ENCODE results near the gene PROC. TPM values are rescaled to one million over a fixed set of nuclear protein-coding genes. Genes with fewer than 3 reads are reported as not detected.
A peak's percentile ranks its signal among the peaks of the same experiment; 100 is the strongest.

The PROC gene
- total and polyA plus RNA-seq, 11 donors: not detected

DNA sequence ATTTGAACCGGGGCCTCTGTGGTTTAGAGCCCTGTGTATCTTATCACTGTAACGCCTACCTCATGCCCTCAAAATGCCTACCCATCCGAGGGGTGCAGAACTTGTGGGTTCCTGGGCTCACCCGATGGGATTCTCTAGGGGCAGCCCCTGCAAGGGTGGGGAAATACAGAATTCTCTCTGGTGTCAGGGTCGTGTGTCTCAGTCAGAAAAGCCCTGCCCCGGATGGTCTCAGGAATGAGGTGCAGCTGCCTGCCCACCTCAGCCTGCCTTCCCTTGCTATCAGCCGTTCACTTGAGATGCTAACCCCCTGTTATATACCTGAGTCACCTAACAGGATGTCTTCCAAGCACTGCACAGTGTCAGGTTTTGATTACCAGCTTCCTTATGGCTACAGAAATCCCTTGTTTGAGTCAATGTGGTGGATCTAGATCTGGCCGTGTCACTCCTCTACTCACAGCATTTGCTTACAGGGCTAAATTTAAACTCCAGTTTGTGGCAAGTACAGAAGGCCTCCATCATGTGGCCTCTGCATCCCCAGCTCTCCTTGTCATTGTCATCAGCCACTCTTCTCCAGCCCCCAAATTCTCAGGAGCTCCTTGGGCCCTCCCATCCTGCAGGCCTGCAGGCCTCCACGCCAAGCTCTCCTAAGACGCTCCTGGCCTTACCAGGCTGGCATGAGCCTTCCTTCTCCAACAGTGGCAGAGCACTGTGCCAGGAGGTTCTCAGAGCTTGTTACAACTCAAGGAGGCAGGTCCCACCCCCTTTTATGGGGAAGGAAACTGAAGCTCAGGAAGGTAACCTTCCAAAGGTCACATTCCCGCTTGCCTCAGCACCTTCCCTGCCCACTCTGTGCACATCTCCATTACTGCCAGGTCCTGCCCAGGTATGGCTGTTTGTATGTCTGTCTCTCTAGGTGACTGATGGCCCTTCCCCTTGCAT lies 16.2 kb upstream of the PROC start:
- peaks cover 0 to 35% (median 14%) of the 10 kb centered on the region in 12 donors for H3K4me1 ChIP-seq
- intact Hi-C loops (cut with DNase I): no loop called here
- no peak overlapping the region for H3K27ac ChIP-seq
- ATAC-seq (no peak), DNase-seq (no peak)
- H3K9me3 ChIP-seq: no peaks in the 10 kb centered on the region
- TF ChIP-seq, protein P1, sequence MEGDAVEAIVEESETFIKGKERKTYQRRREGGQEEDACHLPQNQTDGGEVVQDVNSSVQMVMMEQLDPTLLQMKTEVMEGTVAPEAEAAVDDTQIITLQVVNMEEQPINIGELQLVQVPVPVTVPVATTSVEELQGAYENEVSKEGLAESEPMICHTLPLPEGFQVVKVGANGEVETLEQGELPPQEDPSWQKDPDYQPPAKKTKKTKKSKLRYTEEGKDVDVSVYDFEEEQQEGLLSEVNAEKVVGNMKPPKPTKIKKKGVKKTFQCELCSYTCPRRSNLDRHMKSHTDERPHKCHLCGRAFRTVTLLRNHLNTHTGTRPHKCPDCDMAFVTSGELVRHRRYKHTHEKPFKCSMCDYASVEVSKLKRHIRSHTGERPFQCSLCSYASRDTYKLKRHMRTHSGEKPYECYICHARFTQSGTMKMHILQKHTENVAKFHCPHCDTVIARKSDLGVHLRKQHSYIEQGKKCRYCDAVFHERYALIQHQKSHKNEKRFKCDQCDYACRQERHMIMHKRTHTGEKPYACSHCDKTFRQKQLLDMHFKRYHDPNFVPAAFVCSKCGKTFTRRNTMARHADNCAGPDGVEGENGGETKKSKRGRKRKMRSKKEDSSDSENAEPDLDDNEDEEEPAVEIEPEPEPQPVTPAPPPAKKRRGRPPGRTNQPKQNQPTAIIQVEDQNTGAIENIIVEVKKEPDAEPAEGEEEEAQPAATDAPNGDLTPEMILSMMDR (IDR thresholded peaks at IDR 0.05): no peak
- TF ChIP-seq POLR2A (IDR thresholded peaks at IDR 0.05): no peak
- no peaks in the 10 kb centered on the region for H3K27me3 ChIP-seq
- no peak overlapping the region for H3K4me3 ChIP-seq
- 81 to 88% (median 86%) methylated on average over 11 of the region's 11 CpGs for WGBS, 4 donors
- no peaks in the 10 kb centered on the region for H3K36me3 ChIP-seq

DNA sequence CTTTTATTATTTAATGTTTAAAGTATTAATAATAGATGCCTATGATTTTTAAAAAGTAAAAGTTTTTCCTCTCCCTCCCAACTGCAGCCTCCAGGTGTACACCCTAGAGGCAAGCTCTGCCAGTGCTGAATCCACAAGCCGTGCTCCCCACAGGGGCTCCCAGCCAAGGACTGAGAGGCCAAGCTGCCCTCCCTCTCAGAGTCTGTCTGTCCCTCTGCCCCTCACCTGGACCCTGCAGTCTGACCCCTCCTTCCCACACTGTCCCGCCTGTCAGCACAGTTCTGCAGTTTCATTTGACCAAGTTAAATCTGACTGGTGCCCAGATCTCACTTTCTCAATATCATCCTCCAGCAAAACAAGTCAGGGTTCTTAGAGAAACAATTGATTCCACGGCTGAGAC lies 14.8 kb upstream of the PROC start:
- intact Hi-C loops (cut with DNase I): no loop called here
- no peak for DNase-seq
- WGBS, 4 donors: 82 to 86% (median 84%) methylated on average over 3 of the region's 3 CpGs
- H3K4me1 ChIP-seq: peaks cover 0 to 33% (median 15%) of the 10 kb centered on the region in 12 donors
- no peak overlapping the region for H3K27ac ChIP-seq
- no peaks in the 10 kb centered on the region for H3K9me3 ChIP-seq
- no peak for ATAC-seq
- H3K4me3 ChIP-seq: no peak overlapping the region
- H3K27me3 ChIP-seq: no peaks in the 10 kb centered on the region
- TF ChIP-seq, protein P1 (IDR thresholded peaks at IDR 0.05): no peak
- TF ChIP-seq POLR2A (IDR thresholded peaks at IDR 0.05): no peak
- H3K36me3 ChIP-seq: no peaks in the 10 kb centered on the region

DNA sequence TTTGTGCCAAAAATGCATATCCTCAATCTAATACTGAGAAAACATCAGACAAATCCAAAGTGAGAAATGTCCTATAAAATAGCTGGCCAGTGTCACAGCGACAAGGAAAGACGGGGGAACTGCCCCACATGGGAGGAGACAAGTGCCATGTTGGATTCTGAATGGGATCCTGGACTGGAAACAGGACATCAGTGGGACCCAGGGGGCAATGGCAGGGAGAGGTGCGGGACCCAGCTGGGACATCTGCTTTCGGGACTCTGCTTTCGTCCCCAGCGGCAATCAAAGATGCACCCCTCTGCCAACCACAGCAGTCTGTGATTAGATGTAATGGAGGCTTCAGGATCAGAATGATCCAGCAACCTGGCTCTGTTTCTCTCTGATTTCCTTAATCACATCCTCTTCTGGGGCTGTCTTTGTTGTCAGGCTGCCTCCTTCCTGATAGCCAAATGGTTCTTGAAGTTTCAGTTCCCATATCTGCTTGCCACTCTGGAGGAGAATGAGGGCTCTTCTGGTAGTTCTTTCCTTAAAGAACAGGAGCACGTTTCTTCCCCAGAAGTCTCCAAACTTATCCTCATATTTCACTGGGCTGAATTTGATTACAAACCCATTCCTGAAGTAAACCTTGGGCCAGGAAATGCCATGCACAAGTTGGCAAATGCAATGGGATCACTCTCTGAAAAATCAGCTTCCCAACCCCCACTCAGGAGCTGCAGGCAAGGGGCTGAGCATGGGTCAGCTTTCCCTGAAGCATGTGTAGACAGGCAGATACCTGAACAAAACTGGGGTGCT lies 13.6 kb upstream of the PROC start:
- intact Hi-C loops (cut with DNase I): no loop called here
- TF ChIP-seq, protein P1 (IDR thresholded peaks at IDR 0.05): no peak
- TF ChIP-seq POLR2A (IDR thresholded peaks at IDR 0.05): no peak
- ATAC-seq: no peak

DNA sequence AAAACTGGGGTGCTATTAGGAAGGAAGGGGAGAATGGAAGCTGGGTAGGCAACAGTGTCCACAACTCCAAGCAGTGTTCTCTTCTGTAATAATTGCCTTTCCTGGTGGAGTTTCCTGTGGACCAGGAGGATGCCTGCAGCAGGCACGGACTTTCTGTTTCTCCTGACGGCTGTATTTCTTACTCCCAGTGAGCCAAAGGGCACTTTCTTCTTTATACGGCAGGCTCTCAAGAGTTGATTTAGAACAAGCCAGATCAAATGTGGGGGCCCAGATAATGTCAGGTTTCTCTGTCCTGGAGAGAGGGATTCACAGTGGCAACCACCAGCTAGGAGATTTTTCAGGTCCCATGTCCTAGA lies 13.0 kb upstream of the PROC start:
- Histone ChIP-seq H3K4me1 (peaks cover 0 to 43% (median 17%) of the 10 kb centered on the region in 12 donors), H3K27me3 (no peaks in the 10 kb centered on the region), H3K4me3 (no peak overlapping the region), H3K36me3 (no peaks in the 10 kb centered on the region), H3K9me3 (no peaks in the 10 kb centered on the region), H3K27ac (peak overlapping the region in 6 of 12 donors; percentile 14 to 77 (median 42))
- DNase-seq (no peak), ATAC-seq (no peak)
- intact Hi-C loops (cut with DNase I): no loop called here
- 40 to 64% (median 47%) methylated on average over 3 of the region's 3 CpGs for WGBS, 4 donors
- TF ChIP-seq POLR2A (IDR thresholded peaks at IDR 0.05): no peak
- TF ChIP-seq, protein P1 (IDR thresholded peaks at IDR 0.05): no peak

More for the DNA sequence above, 13.6 kb upstream of the PROC start:
- Histone ChIP-seq H3K9me3 (no peaks in the 10 kb centered on the region), H3K27me3 (no peaks in the 10 kb centered on the region), H3K27ac (peak overlapping the region in 2 of 12 donors; percentile 46 to 77), H3K4me1 (peaks cover 0 to 38% (median 16%) of the 10 kb centered on the region in 12 donors), H3K36me3 (no peaks in the 10 kb centered on the region), H3K4me3 (no peak overlapping the region)
- DNase-seq: no peak
- WGBS, 4 donors: 86 to 94% (median 90%) methylated on average over 7 of the region's 7 CpGs

Data from heart left ventricle (tissue), 16 donors.